SK-N-SH (cell line): ENCODE results near the gene IL13RA1. TPM values are rescaled to one million over a fixed set of nuclear protein-coding genes. Genes with fewer than 3 reads are reported as not detected.

Experiments used
- CTCF ChIA-PET: fragments of 300-600, 350-600 bp; formaldehyde crosslinking; extraction: SDS; loops from one replicate; lab custom pipeline; 2021; lab: Yijun Ruan, JAX
- POLR2A ChIA-PET: fragments of 350-600 bp; sonication (Branson Sonifier 250); formaldehyde crosslinking; extraction: SDS; loops from one replicate; lab custom pipeline; 2020; ENCODE audit warnings: antibody characterized with exemption, inconsistent platforms; lab: Yijun Ruan, JAX
- DNase-seq: peaks from one replicate; pipeline ENCODE4 v3.0.0; 2012
- H2AFZ ChIP-seq: fragments of 200-600 bp; sonication (generic); 2 replicates; pipeline ENCODE4 v1.8.1; 2016; ENCODE audit warnings: antibody characterized with exemption, mild to moderate bottlenecking, low read depth
- H3F3A ChIP-seq: fragments of 200-600 bp; sonication (generic); replicated peaks from 2 replicates; pipeline ENCODE3; 2016; ENCODE audit warnings: antibody characterized with exemption, mild to moderate bottlenecking; ENCODE audit not compliant: insufficient read depth
- H3K27ac ChIP-seq, 2 experiments: fragments of 200-500 bp in 1 of 2; fragments of 200-600 bp in 1 of 2; sonication (Bioruptor generic) in 1 of 2; sonication (generic), shearing (Covaris generic) in 1 of 2; 2 replicates each; pipeline versions ENCODE4 v1.5.1 to v1.6.1; 2014 to 2016; ENCODE audit warnings: low read depth in 2 of 2, inconsistent platforms in 1 of 2, low read length in 1 of 2, mild to moderate bottlenecking in 1 of 2, mixed read lengths in 1 of 2
- H3K27me3 ChIP-seq: fragments of 200-600 bp; sonication (generic), shearing (Covaris generic); 2 replicates; pipeline ENCODE4 v1.6.1; 2016; ENCODE audit warnings: mixed run types; ENCODE audit not compliant: insufficient read depth
- H3K36me3 ChIP-seq, 2 experiments: fragments of 200-500 bp in 1 of 2; fragments of 200-600 bp in 1 of 2; sonication (Bioruptor generic) in 1 of 2; sonication (generic) in 1 of 2; replicated peaks in 1 of 2; 2 replicates each; pipeline versions ENCODE3 to v1.5.1; 2014 to 2016; ENCODE audit warnings: low read length in 1 of 2, mild to moderate bottlenecking in 1 of 2; ENCODE audit not compliant: insufficient read depth in 2 of 2, control insufficient read depth in 1 of 2
- H3K4me1 ChIP-seq, 2 experiments: fragments of 200-500 bp in 1 of 2; fragments of 200-600 bp in 1 of 2; sonication (Bioruptor generic) in 1 of 2; sonication (generic), shearing (Covaris generic) in 1 of 2; 2 replicates each; pipeline versions ENCODE4 v1.5.1 to v1.6.1; 2014 to 2016; ENCODE audit warnings: low read depth in 1 of 2, low read length in 1 of 2, mixed run types in 1 of 2; ENCODE audit not compliant: insufficient read depth in 2 of 2, control insufficient read depth in 1 of 2
- H3K4me2 ChIP-seq: fragments of 200-600 bp; sonication (generic), shearing (Covaris generic); 2 replicates; pipeline ENCODE4 v1.6.1; 2017; ENCODE audit warnings: mixed run types
- H3K4me3 ChIP-seq, 2 experiments: fragments of 200-500 bp in 1 of 2; fragments of 200-600 bp in 1 of 2; sonication (Bioruptor generic) in 1 of 2; sonication (generic), shearing (Covaris generic) in 1 of 2; 2 replicates each; pipeline versions ENCODE4 v1.5.1 to v1.8.1; 2014 to 2016; ENCODE audit warnings: low read depth in 2 of 2, inconsistent platforms in 1 of 2, low read length in 1 of 2, mild to moderate bottlenecking in 1 of 2, mixed read lengths in 1 of 2, moderate library complexity in 1 of 2
- H3K79me2 ChIP-seq: fragments of 200-600 bp; sonication (generic); 2 replicates; pipeline ENCODE4 v1.8.1; 2017; ENCODE audit warnings: mild to moderate bottlenecking; ENCODE audit not compliant: insufficient read depth
- H3K9ac ChIP-seq: fragments of 200-600 bp; sonication (generic); 2 replicates; pipeline ENCODE4 v1.6.1; 2017; ENCODE audit warnings: mixed run types
- H3K9me2 ChIP-seq: fragments of 200-600 bp; sonication (generic); 2 replicates; pipeline ENCODE4 v1.6.1; 2017; ENCODE audit warnings: mixed run types
- H3K9me3 ChIP-seq: fragments of 200-600 bp; sonication (generic); 2 replicates; pipeline ENCODE4 v1.6.1; 2017; ENCODE audit warnings: mixed run types, mild to moderate bottlenecking, moderate library complexity
- H4K20me1 ChIP-seq: fragments of 200-600 bp; sonication (generic); 2 replicates; pipeline ENCODE4 v1.6.1; 2017; ENCODE audit warnings: mild to moderate bottlenecking, mixed run types; ENCODE audit not compliant: insufficient read depth
- CHD2 ChIP-seq: fragments of 150-350 bp; IDR thresholded peaks from 2 replicates; pipeline ENCODE4 v1.6.1; 2018; ENCODE audit warnings: low read length; ENCODE audit not compliant: partially characterized antibody
- EP300 ChIP-seq, 2 experiments: IDR thresholded peaks; 2 replicates each; pipeline versions ENCODE4 v1.4.0 to v1.6.1; 2012; ENCODE audit warnings: borderline replicate concordance in 1 of 2, low read depth in 1 of 2, low read length in 1 of 2
- EZH2phosphoT487 ChIP-seq: fragments of 200-600 bp; sonication (generic); IDR thresholded peaks from 2 replicates; pipeline ENCODE4 v1.6.1; 2017; ENCODE audit warnings: low read depth, mixed run types, mild to moderate bottlenecking, antibody characterized with exemption, moderate library complexity, borderline replicate concordance
- FOSL2 ChIP-seq: IDR thresholded peaks from 2 replicates; pipeline ENCODE4 v1.4.0; 2012; ENCODE audit warnings: low read depth, mild to moderate bottlenecking, moderate library complexity, borderline replicate concordance
- FOXJ3 ChIP-seq: sonication (generic); formaldehyde crosslinking; IDR thresholded peaks from 2 replicates; pipeline ENCODE4 v1.5.1; 2020; ENCODE audit warnings: mild to moderate bottlenecking, missing genetic modification reagents
- FOXM1 ChIP-seq: IDR thresholded peaks from 2 replicates; pipeline ENCODE4 v1.4.0; 2012; ENCODE audit warnings: low read depth, mild to moderate bottlenecking
- GABPA ChIP-seq: IDR thresholded peaks from 2 replicates; pipeline ENCODE4 v1.4.0; 2012; ENCODE audit warnings: low read depth, mild to moderate bottlenecking
- IRF3 ChIP-seq: fragments of 150-350 bp; IDR thresholded peaks from 2 replicates; pipeline ENCODE4 v1.6.1; 2016; ENCODE audit warnings: mild to moderate bottlenecking, low read depth, low read length
- JUND ChIP-seq: IDR thresholded peaks from 2 replicates; pipeline ENCODE4 v1.4.0; 2012
- MAX ChIP-seq: IDR thresholded peaks from 2 replicates; pipeline ENCODE4 v1.4.0; 2012; ENCODE audit warnings: low read depth
- NFIC ChIP-seq: IDR thresholded peaks from 2 replicates; pipeline ENCODE4 v1.4.0; 2012; ENCODE audit warnings: borderline replicate concordance
- NRF1 ChIP-seq: IDR thresholded peaks from 2 replicates; pipeline ENCODE4 v1.6.1; 2012; ENCODE audit warnings: low read depth, mild to moderate bottlenecking, low read length
- PBX3 ChIP-seq: IDR thresholded peaks from 2 replicates; pipeline ENCODE4; 2012
- POLR2AphosphoS5 ChIP-seq: IDR thresholded peaks from 2 replicates; pipeline ENCODE4 v1.6.1; 2012; ENCODE audit warnings: low read depth, low read length
- RAD21 ChIP-seq: IDR thresholded peaks from 2 replicates; pipeline ENCODE4 v1.6.1; 2012; ENCODE audit warnings: mild to moderate bottlenecking, low read length
- RFX5 ChIP-seq: IDR thresholded peaks from 2 replicates; pipeline ENCODE4 v1.6.1; 2012; ENCODE audit warnings: mild to moderate bottlenecking, improper control_type of control experiment, low read length
- SIN3A ChIP-seq: IDR thresholded peaks from 2 replicates; pipeline ENCODE4 v1.6.1; 2012; ENCODE audit warnings: low read depth, mild to moderate bottlenecking, low read length, moderate library complexity, borderline replicate concordance
- TCF12 ChIP-seq: IDR thresholded peaks from 2 replicates; pipeline ENCODE4 v1.4.0; 2012
- TEAD4 ChIP-seq: IDR thresholded peaks from 2 replicates; pipeline ENCODE4 v1.4.0; 2012; ENCODE audit warnings: mild to moderate bottlenecking, borderline replicate concordance; ENCODE audit not compliant: insufficient read depth
- YY1 ChIP-seq: IDR thresholded peaks from 2 replicates; pipeline ENCODE4 v1.4.0; 2012; ENCODE audit warnings: low read depth, mild to moderate bottlenecking
- WGBS: methylation state at CpG from one replicate; pipeline ENCODE4 v1.1.6; 2017; ENCODE audit warnings: low lambda C conversion rate; 5-methylcytosine and 5-hydroxymethylcytosine counted together
- polyA plus RNA-seq, 3 experiments: library from polyadenylated mRNA; depleted of rRNA; stranded (reverse); fragments of >200 nt; gene quantifications; 2 replicates each; pipeline ENCODE4 v1.2.3, GENCODE V29; 2012

Gene IL13RA1
- polyA plus RNA-seq, 1 of the 3 experiments (the other 2 are of a cell fraction) = 27.0 TPM

- no peak overlapping the region for H2AFZ ChIP-seq
- no peak overlapping the region for H3K27ac ChIP-seq
- TF ChIP-seq CHD2 = no peak
- no peak for TF ChIP-seq TEAD4
- TF ChIP-seq POLR2AphosphoS5 = no peak
- TF ChIP-seq FOXJ3 (CRISPR knock-in tag) = no peak
- TF ChIP-seq RAD21 = no peak
- TF ChIP-seq RFX5 = no peak
- TF ChIP-seq MAX = no peak
- no peak for TF ChIP-seq NRF1
- TF ChIP-seq EZH2phosphoT487 = no peak
- TF ChIP-seq TCF12 = no peak
- TF ChIP-seq YY1 = no peak
- no peak for TF ChIP-seq EP300 (IDR thresholded peaks at IDR 0.05; ENCODE audit: borderline replicate concordance in 1 of 2, low read depth in 1 of 2, low read length in 1 of 2)
- TF ChIP-seq SIN3A = no peak
- no peak for TF ChIP-seq PBX3
- no peak for TF ChIP-seq GABPA
- TF ChIP-seq FOXM1 = no peak
- TF ChIP-seq, all 33 proteins: peak for 0
- Histone ChIP-seq H3K9me2 (no peaks in the 10 kb centered on the region), H3K79me2 (no peaks in the 10 kb centered on the region), H3K4me2 (no peak overlapping the region), H3K4me3 (no peak overlapping the region), H3K27me3 (no peaks in the 10 kb centered on the region), H4K20me1 (no peaks in the 10 kb centered on the region), H3K9me3 (no peaks in the 10 kb centered on the region), H3K36me3 (peaks cover 0 to 2% of the 10 kb centered on the region in 2 experiments), H3K4me1 (no peaks in the 10 kb centered on the region), H3F3A (no peaks in the 10 kb centered on the region), H3K9ac (no peak overlapping the region)
- 37% methylated on average over 2 of the region's 2 CpGs for WGBS
- POLR2A ChIA-PET = no interaction called here
- DNase-seq = no peak
- CTCF ChIA-PET = no interaction called here
Measured at GRCh38 chrX:118693843-118694242, 33.6 kb upstream of the IL13RA1 start.

- Histone ChIP-seq H3K4me2 (no peak overlapping the region), H3K4me1 (no peaks in the 10 kb centered on the region), H3K79me2 (no peaks in the 10 kb centered on the region), H3K27ac (no peak overlapping the region), H2AFZ (no peak overlapping the region), H4K20me1 (no peaks in the 10 kb centered on the region), H3K9me2 (no peaks in the 10 kb centered on the region), H3K36me3 (no peaks in the 10 kb centered on the region), H3K4me3 (no peak overlapping the region), H3K9me3 (no peaks in the 10 kb centered on the region), H3K9ac (no peak overlapping the region), H3K27me3 (no peaks in the 10 kb centered on the region), H3F3A (no peaks in the 10 kb centered on the region)
- CTCF ChIA-PET = no interaction called here
- POLR2A ChIA-PET = no interaction called here
- no peak for TF ChIP-seq NFIC
- TF ChIP-seq FOXM1 = no peak
- TF ChIP-seq IRF3 = no peak
- TF ChIP-seq TCF12 = no peak
- no peak for TF ChIP-seq JUND
- no peak for TF ChIP-seq EZH2phosphoT487
- TF ChIP-seq MAX = no peak
- no peak for TF ChIP-seq FOSL2
- TF ChIP-seq NRF1 = no peak
- 55% methylated on average over 6 of the region's 6 CpGs for WGBS
- no peak for DNase-seq
Measured at GRCh38 chrX:118694638-118695037, 32.8 kb upstream of the IL13RA1 start.
